ENCODE results near the gene SLC22A31.

SLC22A31 gene

GRCh38 chr16:89164847-89165680, 35.3 kb downstream of the SLC22A31 start:
- DNase-seq: no peak

DNA sequence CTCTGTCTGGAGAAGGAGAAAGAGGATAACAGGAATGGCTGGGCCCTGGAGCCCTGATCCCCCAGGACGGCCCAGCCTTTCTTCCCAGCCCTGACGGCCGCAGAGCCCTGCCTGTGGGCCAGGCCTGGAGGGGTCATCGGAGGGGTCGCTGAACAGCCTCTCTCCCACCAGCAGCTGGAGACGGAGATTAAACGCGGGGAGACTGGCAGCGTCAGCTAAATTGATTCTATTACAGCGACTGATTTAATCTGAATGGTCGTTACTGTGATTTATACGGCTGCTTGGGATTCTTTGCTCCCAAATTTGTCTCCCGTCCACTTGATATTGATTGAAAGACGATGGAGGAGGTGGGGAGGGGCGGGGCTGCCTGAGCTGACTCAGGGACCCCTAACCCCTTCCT, 35.9 kb downstream of the SLC22A31 start:
- DNase-seq: no peak

DNA sequence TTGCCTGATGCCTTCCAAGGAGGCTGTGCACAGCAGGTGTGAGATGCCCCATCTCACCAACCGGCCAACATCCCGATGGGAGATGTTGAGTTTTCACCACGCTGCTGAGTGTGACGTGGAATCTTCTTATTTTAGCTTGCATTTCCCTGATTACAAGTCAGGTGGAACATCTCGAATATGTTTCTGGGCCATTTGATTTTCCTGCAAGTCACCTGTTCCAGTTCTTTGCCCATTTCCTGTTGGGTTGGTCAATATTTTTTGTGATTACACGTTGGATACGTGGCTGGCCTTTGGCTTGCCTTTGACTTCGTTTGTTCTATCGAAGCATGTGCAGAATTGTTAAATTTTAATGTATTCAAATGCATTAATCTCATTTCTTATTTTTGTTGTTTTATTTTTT, 37.0 kb downstream of the SLC22A31 start:
- no peak for DNase-seq

GRCh38 chr16:89161763-89162713, 38.3 kb downstream of the SLC22A31 start:
- DNase-seq: no peak

GRCh38 chr16:89160977-89161701, 39.2 kb downstream of the SLC22A31 start:
- no peak for DNase-seq

- no peak for DNase-seq
Measured at GRCh38 chr16:89159850-89160354, 40.4 kb downstream of the SLC22A31 start.

GRCh38 chr16:89159066-89159849, 41.1 kb downstream of the SLC22A31 start:
- no peak for DNase-seq

DNA sequence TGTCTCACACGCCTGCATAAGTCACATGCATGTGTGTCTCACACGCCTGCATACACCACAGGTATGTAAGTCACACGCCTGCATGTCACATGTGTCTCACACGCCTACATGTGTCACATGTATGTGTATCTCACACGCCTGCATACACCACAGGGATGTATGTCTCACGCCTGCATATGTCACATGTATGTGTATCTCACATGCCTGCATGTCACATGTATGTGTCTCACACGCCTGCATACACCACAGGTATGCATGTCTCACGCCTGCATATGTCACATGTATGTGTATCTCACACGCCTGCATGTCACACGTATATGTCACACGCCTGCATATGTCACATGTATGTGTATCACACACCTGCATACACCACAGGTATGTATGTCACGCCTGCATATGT, 42.6 kb downstream of the SLC22A31 start:
- no peak for DNase-seq

DNA sequence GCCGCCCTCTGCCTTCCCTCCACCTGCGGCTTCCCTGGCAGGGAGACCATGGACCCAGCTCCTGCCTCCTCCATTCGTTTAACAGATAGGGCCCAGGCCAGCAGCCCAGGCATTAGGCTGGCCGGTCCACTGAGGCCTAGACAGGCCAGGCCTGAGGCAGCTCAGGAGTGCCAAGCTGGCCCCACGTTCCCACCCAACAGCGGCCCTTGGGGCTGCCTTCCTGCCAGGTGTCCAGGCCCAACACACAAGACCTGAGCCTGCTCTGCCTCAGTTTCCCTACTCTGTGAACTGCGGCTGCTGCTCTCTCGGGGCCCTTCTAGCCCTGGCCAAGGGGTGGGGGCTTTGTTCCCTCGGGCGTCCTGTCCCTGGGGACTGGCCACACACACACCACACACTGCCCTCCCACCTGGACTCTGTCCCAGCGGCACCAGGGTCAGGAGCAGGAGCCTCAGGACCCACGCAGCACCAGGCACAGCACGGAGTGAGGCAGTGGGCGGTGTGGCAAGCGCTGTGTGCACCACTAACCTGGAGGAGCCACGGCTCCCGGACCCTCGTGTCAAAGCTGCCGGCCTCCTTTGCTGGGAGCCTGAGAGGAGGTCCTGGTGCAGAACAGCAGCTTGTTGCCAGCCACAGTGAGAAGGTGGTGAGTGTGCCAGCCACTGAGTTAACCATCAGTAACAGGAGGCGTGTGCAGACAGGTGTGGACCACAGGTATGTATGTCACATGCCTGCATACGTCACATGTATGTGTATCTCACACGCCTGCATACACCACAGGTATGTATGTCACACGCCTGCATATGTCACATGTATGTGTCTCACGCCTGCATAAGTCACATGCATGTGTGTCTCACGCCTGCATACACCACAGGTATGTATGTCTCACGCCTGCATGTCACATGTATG, 43.3 kb downstream of the SLC22A31 start:
- no peak for DNase-seq

GRCh38 chr16:89155851-89156739, 44.2 kb downstream of the SLC22A31 start:
- no peak for DNase-seq

- DNase-seq: no peak
Measured at GRCh38 chr16:89155184-89155679, 45.1 kb downstream of the SLC22A31 start.

- DNase-seq: no peak
Measured at GRCh38 chr16:89154390-89155183, 45.8 kb downstream of the SLC22A31 start.

DNA sequence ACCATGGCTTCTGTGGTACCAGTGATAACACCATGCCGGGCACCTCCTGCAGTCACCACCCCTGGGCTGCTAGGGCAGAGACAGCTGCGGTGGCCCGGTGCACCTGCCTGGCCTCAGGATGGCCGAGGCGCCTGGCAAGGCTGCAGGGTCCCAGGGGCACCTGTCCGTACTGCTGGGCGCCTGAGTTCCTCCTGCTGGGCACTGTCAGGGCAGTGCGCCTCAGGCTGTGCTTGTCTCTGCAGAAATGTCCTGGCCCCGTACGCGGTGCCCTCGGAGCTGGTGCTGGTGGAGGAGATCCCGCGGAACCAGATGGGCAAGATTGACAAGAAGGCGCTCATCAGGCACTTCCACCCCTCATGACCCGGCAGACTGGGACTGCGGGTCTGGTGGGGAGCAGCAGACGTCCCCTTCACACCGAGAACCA, 46.5 kb downstream of the SLC22A31 start:
- no peak for DNase-seq

- peak; percentile 24 for DNase-seq
Measured at GRCh38 chr16:89152831-89153700, 47.3 kb downstream of the SLC22A31 start.

DNA sequence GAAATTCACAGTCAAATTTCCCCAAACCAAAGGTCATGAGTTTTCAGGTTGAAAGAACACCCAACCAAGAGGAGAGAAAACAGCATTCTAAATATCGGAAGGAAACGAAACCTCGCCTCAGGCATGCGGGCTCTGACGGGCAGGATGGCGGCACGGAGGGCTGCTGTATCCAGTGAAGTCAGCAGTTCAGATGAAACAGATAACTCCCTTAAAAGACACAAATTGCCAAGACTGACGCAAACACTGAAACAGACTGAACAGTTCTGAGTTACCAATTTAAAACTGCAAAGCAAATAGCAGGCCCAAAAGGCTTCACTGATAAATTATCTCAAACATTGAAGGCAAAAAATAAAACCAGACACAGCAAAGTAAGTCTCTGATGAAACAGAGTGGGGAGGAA, 49.4 kb downstream of the SLC22A31 start:
- DNase-seq: no peak

DNA sequence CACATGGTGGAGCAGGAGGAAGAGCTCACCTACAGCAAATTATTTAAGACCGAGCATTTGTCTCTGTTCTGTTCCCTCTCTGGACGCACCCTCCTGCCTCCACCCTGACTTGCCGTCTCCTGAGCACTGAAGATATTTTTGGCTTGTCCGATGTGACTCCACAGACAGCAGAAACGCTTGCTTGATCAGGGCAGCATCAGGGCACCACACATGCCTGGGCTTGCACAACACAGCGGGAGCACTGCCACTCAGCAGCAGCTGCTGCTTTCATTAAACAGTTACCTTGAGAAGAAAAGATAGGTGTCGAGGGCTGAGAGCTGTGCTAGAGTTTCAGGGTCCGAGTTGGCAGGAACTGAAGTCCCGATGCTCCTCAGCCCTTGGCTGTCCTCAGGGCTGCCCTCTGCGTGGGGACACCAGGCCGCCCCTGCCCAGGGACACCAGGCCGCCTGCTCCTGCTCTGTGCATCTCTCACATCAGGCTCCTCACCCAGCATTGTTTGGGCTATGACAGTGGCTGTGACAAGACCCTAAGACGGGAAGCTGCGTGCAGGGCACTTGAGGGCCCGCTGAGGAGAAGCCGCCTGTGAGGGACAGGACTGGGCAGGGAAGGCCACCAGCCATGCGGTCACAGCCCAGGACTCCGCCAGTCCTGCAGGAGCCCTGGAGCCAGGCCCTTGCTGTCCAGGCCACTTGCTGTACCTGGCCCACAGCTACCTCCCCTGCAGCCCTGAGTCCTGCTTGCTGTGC, 50.1 kb downstream of the SLC22A31 start:
- no peak for DNase-seq

- no peak for DNase-seq
Measured at GRCh38 chr16:89149386-89149785, 51.0 kb downstream of the SLC22A31 start.
